ENCODE results near the gene DOK5.

The DOK5 gene

GRCh38 chr20:54589402-54590030 lies 114.1 kb downstream of the DOK5 start:
- Histone ChIP-seq H2AFZ (ENCODE audit: low read depth, low read length, severe bottlenecking) (no peak overlapping the region), H3K9ac (ENCODE audit: low read length) (no peak overlapping the region), H3K36me3 (ENCODE audit: low read length) (no peaks in the 10 kb centered on the region), H3K9me3 (ENCODE audit: insufficient read depth, low read length) (no peaks in the 10 kb centered on the region), H3K9me2 (replicated peaks; ENCODE audit: insufficient read depth, low read length) (no peaks in the 10 kb centered on the region), H3K4me2 (ENCODE audit: low read depth, low read length, poor library complexity, severe bottlenecking) (no peak overlapping the region), H4K20me1 (ENCODE audit: low read depth, low read length) (no peaks in the 10 kb centered on the region), H3K27ac (ENCODE audit: low read depth, low read length) (no peak overlapping the region), H3K4me3 (ENCODE audit: insufficient read depth, low read length, poor library complexity, severe bottlenecking) (no peak overlapping the region), H3F3A (ENCODE audit: insufficient read depth) (no peaks in the 10 kb centered on the region), H3K79me2 (ENCODE audit: insufficient read depth, low read length) (no peaks in the 10 kb centered on the region), H3K27me3 (ENCODE audit: low read length) (no peaks in the 10 kb centered on the region)
- TF ChIP-seq CTCF (IDR thresholded peaks at IDR 0.05; ENCODE audit: insufficient read depth, low read length, poor library complexity, severe bottlenecking) = no peak
- no peak for TF ChIP-seq EZH2phosphoT487 (conservative IDR thresholded peaks at IDR 0.05; ENCODE audit: low read length)

- Histone ChIP-seq H3K27me3 (ENCODE audit: low read length) (no peaks in the 10 kb centered on the region), H3K9me2 (replicated peaks; ENCODE audit: insufficient read depth, low read length) (no peaks in the 10 kb centered on the region), H3F3A (ENCODE audit: insufficient read depth) (no peaks in the 10 kb centered on the region), H3K27ac (ENCODE audit: low read depth, low read length) (no peak overlapping the region), H3K79me2 (ENCODE audit: insufficient read depth, low read length) (no peaks in the 10 kb centered on the region), H3K4me3 (ENCODE audit: insufficient read depth, low read length, poor library complexity, severe bottlenecking) (no peak overlapping the region), H3K4me2 (ENCODE audit: low read depth, low read length, poor library complexity, severe bottlenecking) (no peak overlapping the region), H3K9me3 (ENCODE audit: insufficient read depth, low read length) (no peaks in the 10 kb centered on the region), H3K9ac (ENCODE audit: low read length) (no peak overlapping the region), H4K20me1 (ENCODE audit: low read depth, low read length) (no peaks in the 10 kb centered on the region), H3K36me3 (ENCODE audit: low read length) (no peaks in the 10 kb centered on the region), H2AFZ (ENCODE audit: low read depth, low read length, severe bottlenecking) (no peak overlapping the region)
- TF ChIP-seq EZH2phosphoT487 (conservative IDR thresholded peaks at IDR 0.05; ENCODE audit: low read length) = no peak
- TF ChIP-seq CTCF (IDR thresholded peaks at IDR 0.05; ENCODE audit: insufficient read depth, low read length, poor library complexity, severe bottlenecking) = no peak
Observed at GRCh38 chr20:54590856-54591255, 115.5 kb downstream of the DOK5 start.

- H3K9me2 ChIP-seq (replicated peaks; ENCODE audit: insufficient read depth, low read length) = no peaks in the 10 kb centered on the region
- H3K36me3 ChIP-seq (ENCODE audit: low read length) = no peaks in the 10 kb centered on the region
- H3K4me3 ChIP-seq (ENCODE audit: insufficient read depth, low read length, poor library complexity, severe bottlenecking) = no peak overlapping the region
- no peak overlapping the region for H3K27ac ChIP-seq (ENCODE audit: low read depth, low read length)
- H2AFZ ChIP-seq (ENCODE audit: low read depth, low read length, severe bottlenecking) = no peak overlapping the region
- H4K20me1 ChIP-seq (ENCODE audit: low read depth, low read length) = no peaks in the 10 kb centered on the region
- no peak for TF ChIP-seq EZH2phosphoT487 (conservative IDR thresholded peaks at IDR 0.05; ENCODE audit: low read length)
- no peak for TF ChIP-seq CTCF (IDR thresholded peaks at IDR 0.05; ENCODE audit: insufficient read depth, low read length, poor library complexity, severe bottlenecking)
- no peak overlapping the region for H3K4me2 ChIP-seq (ENCODE audit: low read depth, low read length, poor library complexity, severe bottlenecking)
- no peaks in the 10 kb centered on the region for H3K9me3 ChIP-seq (ENCODE audit: insufficient read depth, low read length)
- H3F3A ChIP-seq (ENCODE audit: insufficient read depth) = no peaks in the 10 kb centered on the region
- H3K79me2 ChIP-seq (ENCODE audit: insufficient read depth, low read length) = no peaks in the 10 kb centered on the region
- no peak overlapping the region for H3K9ac ChIP-seq (ENCODE audit: low read length)
- no peaks in the 10 kb centered on the region for H3K27me3 ChIP-seq (ENCODE audit: low read length)
Observed at GRCh38 chr20:54596651-54597050, 121.3 kb downstream of the DOK5 start.

Measured in SU-DHL-6 (cell line).